Measurements from ENCODE around the gene SGTA.

GRCh38 chr19:2744113-2744512 lies 39.0 kb downstream of the SGTA start:
- TF ChIP-seq POLR2A (IDR thresholded peaks at IDR 0.05; ENCODE audit: low read length) = no peak
- TF ChIP-seq GATA1 (IDR thresholded peaks at IDR 0.05; ENCODE audit: low read depth, low read length) = no peak

Data from erythroblast (primary cell).